SU-DHL-6 (cell line): Measurements from ENCODE around the gene MNT.

Experiments
- H2AFZ ChIP-seq: fragments of 200-600 bp; sonication (generic); 2 replicates; pipeline ENCODE4 v1.6.1; 2014; ENCODE audit warnings: low read depth, mild to moderate bottlenecking, moderate library complexity, mixed read lengths, antibody characterized with exemption, low read length; ENCODE audit not compliant: severe bottlenecking
- H3F3A ChIP-seq: fragments of 200-600 bp; shearing (Covaris generic); 2 replicates; pipeline ENCODE4 v1.6.0; 2016; ENCODE audit warnings: antibody characterized with exemption, mild to moderate bottlenecking; ENCODE audit not compliant: insufficient read depth
- H3K27ac ChIP-seq: fragments of 200-600 bp; sonication (generic); 2 replicates; pipeline ENCODE4 v1.5.1; 2016; ENCODE audit warnings: low read depth, mild to moderate bottlenecking, low read length, moderate library complexity, mixed read lengths
- H3K27me3 ChIP-seq: fragments of 200-600 bp; sonication (generic), shearing (Covaris generic); 2 replicates; pipeline ENCODE4 v1.6.0; 2014; ENCODE audit warnings: mild to moderate bottlenecking, low read length
- H3K36me3 ChIP-seq: fragments of 200-600 bp; sonication (generic); 2 replicates; pipeline ENCODE4 v1.6.1; 2014; ENCODE audit warnings: mild to moderate bottlenecking, low read length, mixed read lengths
- H3K4me2 ChIP-seq: fragments of 300-600, 200-600 bp; shearing (Covaris generic), sonication (generic); 2 replicates; pipeline ENCODE4 v1.6.0; 2014; ENCODE audit warnings: low read length, low read depth, mild to moderate bottlenecking; ENCODE audit not compliant: poor library complexity, severe bottlenecking
- H3K4me3 ChIP-seq: fragments of 200-600 bp; sonication (generic); 2 replicates; pipeline ENCODE4 v1.5.1; 2014; ENCODE audit warnings: antibody characterized with exemption, low read length, mild to moderate bottlenecking, mixed read lengths; ENCODE audit not compliant: insufficient read depth, poor library complexity, severe bottlenecking
- H3K79me2 ChIP-seq: fragments of 200-600 bp; sonication (generic); 2 replicates; pipeline ENCODE4 v1.6.1; 2014; ENCODE audit warnings: mild to moderate bottlenecking, low read length, moderate library complexity; ENCODE audit not compliant: insufficient read depth
- H3K9ac ChIP-seq: fragments of 200-600 bp; sonication (generic); 2 replicates; pipeline ENCODE4 v1.7.0; 2014; ENCODE audit warnings: mild to moderate bottlenecking, low read length
- H3K9me2 ChIP-seq: fragments of 200-600 bp; sonication (generic); replicated peaks from 2 replicates; pipeline ENCODE4 v1.6.1; 2014; ENCODE audit warnings: low read length; ENCODE audit not compliant: insufficient read depth
- H3K9me3 ChIP-seq: fragments of 200-600 bp; sonication (generic); 2 replicates; pipeline ENCODE4 v1.6.1; 2014; ENCODE audit warnings: low read length, mixed read lengths; ENCODE audit not compliant: insufficient read depth
- H4K20me1 ChIP-seq: fragments of 200-600 bp; sonication (generic); 2 replicates; pipeline ENCODE4 v1.6.1; 2014; ENCODE audit warnings: low read depth, mild to moderate bottlenecking, antibody characterized with exemption, low read length, moderate library complexity, mixed read lengths
- CTCF ChIP-seq: fragments of 200-600 bp; sonication (generic); IDR thresholded peaks from one replicate; pipeline ENCODE4 v1.5.1; 2017; ENCODE audit warnings: antibody characterized with exemption, mild to moderate bottlenecking, low read length, moderate library complexity; ENCODE audit not compliant: insufficient read depth, poor library complexity, severe bottlenecking
- EZH2phosphoT487 ChIP-seq: fragments of 200-600 bp; sonication (generic), shearing (Covaris generic); conservative IDR thresholded peaks from 2 replicates; pipeline ENCODE4 v1.6.1; 2018; ENCODE audit warnings: mild to moderate bottlenecking, antibody characterized with exemption, low read length, moderate library complexity, mixed read lengths

The MNT gene

GRCh38 chr17:2388020-2388682 is 12.7 kb downstream of the MNT start:
- Histone ChIP-seq H3K9ac (no peak overlapping the region), H2AFZ (no peak overlapping the region), H3K79me2 (peaks cover 9% of the 10 kb centered on the region; the same call in 1 of the 2 replicates), H3K36me3 (no peaks in the 10 kb centered on the region), H4K20me1 (no peaks in the 10 kb centered on the region), H3K27ac (no peak overlapping the region), H3K9me3 (no peaks in the 10 kb centered on the region), H3F3A (peaks cover 6% of the 10 kb centered on the region; the same call in 1 of the 2 replicates), H3K4me3 (no peak overlapping the region), H3K9me2 (no peaks in the 10 kb centered on the region), H3K4me2 (no peak overlapping the region), H3K27me3 (no peaks in the 10 kb centered on the region)
- no peak for TF ChIP-seq CTCF
- TF ChIP-seq EZH2phosphoT487: no peak

GRCh38 chr17:2387086-2388019 is 13.5 kb downstream of the MNT start:
- no peak overlapping the region for H3K27ac ChIP-seq
- no peak overlapping the region for H3K4me2 ChIP-seq
- no peaks in the 10 kb centered on the region for H3K36me3 ChIP-seq
- no peak overlapping the region for H3K9ac ChIP-seq
- no peak overlapping the region for H3K4me3 ChIP-seq
- H3F3A ChIP-seq: peaks cover 6% of the 10 kb centered on the region; the same call in 1 of the 2 replicates
- no peaks in the 10 kb centered on the region for H3K27me3 ChIP-seq
- H4K20me1 ChIP-seq: no peaks in the 10 kb centered on the region
- peaks cover 9% of the 10 kb centered on the region; the same call in 1 of the 2 replicates for H3K79me2 ChIP-seq
- no peaks in the 10 kb centered on the region for H3K9me2 ChIP-seq
- no peaks in the 10 kb centered on the region for H3K9me3 ChIP-seq
- H2AFZ ChIP-seq: no peak overlapping the region
- TF ChIP-seq EZH2phosphoT487 (no peak), CTCF (no peak)

- TF ChIP-seq EZH2phosphoT487 (no peak), CTCF (no peak)
- H3K9me3 ChIP-seq: no peaks in the 10 kb centered on the region
- H2AFZ ChIP-seq: no peak overlapping the region
- no peaks in the 10 kb centered on the region for H4K20me1 ChIP-seq
- H3K9ac ChIP-seq: no peak overlapping the region
- H3K27ac ChIP-seq: no peak overlapping the region
- H3K4me3 ChIP-seq: no peak overlapping the region
- no peak overlapping the region for H3K4me2 ChIP-seq
- no peaks in the 10 kb centered on the region for H3K9me2 ChIP-seq
- H3K79me2 ChIP-seq: peaks cover 3% of the 10 kb centered on the region; the same call in 1 of the 2 replicates
- H3F3A ChIP-seq: no peaks in the 10 kb centered on the region
- no peaks in the 10 kb centered on the region for H3K27me3 ChIP-seq
- H3K36me3 ChIP-seq: no peaks in the 10 kb centered on the region
These were observed 14.3 kb downstream of the MNT start for GRCh38 chr17:2386400-2387085.
